Aorta (tissue), 5 donors: ENCODE results near the gene CANT1. TPM values are rescaled to one million over a fixed set of nuclear protein-coding genes. Genes with fewer than 3 reads are reported as not detected.

ENCODE experiments used
- ATAC-seq: fragments of 200-7000 bp; cut with Tn5 transposase; one replicate; pipeline ENCODE4 v1.9.1; 2022; ENCODE audit warnings: moderate library complexity; ENCODE audit not compliant: low FRiP score
- DNase-seq, 2 donors: peaks; one replicate each; pipeline ENCODE4 v3.0.0-alpha.2; 2020
- H3K27ac ChIP-seq, 2 donors: one replicate each; pipeline ENCODE4 v1.5.1; 2013; ENCODE audit warnings: low read length in 2 of 2, mild to moderate bottlenecking in 2 of 2, moderate library complexity in 2 of 2, control low read depth in 1 of 2, inconsistent platforms in 1 of 2, low read depth in 1 of 2
- H3K27me3 ChIP-seq, 2 donors: one replicate each; pipeline ENCODE4 v1.6.1; 2013; ENCODE audit warnings: control low read depth in 1 of 2, low read length in 1 of 2, mild to moderate bottlenecking in 1 of 2, moderate library complexity in 1 of 2; ENCODE audit not compliant: insufficient read depth in 2 of 2, control insufficient read depth in 1 of 2
- H3K36me3 ChIP-seq, 2 donors: one replicate each; pipeline ENCODE4 v1.6.1; 2013; ENCODE audit warnings: control low read depth in 1 of 2, low read length in 1 of 2, mild to moderate bottlenecking in 1 of 2; ENCODE audit not compliant: insufficient read depth in 2 of 2, control insufficient read depth in 1 of 2
- H3K4me1 ChIP-seq, 2 donors: one replicate each; pipeline ENCODE4 v1.6.1; 2013; ENCODE audit warnings: low read length in 2 of 2, control low read depth in 1 of 2, mild to moderate bottlenecking in 1 of 2, moderate library complexity in 1 of 2; ENCODE audit not compliant: insufficient read depth in 2 of 2, control insufficient read depth in 1 of 2
- H3K4me3 ChIP-seq, 2 donors: one replicate each; pipeline ENCODE4 v1.5.1; 2013; ENCODE audit warnings: low read length in 2 of 2, control low read depth in 1 of 2, mild to moderate bottlenecking in 1 of 2
- H3K9me3 ChIP-seq: one replicate; pipeline ENCODE4 v1.6.1; 2013; ENCODE audit warnings: mild to moderate bottlenecking, low read length; ENCODE audit not compliant: control insufficient read depth
- WGBS, 2 donors: extraction: QIAGEN DNeasy Blood & Tissue Kit; methylation state at CpG; one replicate each; pipeline ENCODE4 v1.1.7; 2013; 5-methylcytosine and 5-hydroxymethylcytosine counted together
- intact Hi-C, 2 donors: fragments of 100-400 bp; cut with DNase I; formaldehyde crosslinking; loops; one replicate each; pipeline versions ENCODE4 v1.14.2 to v1.15.0; 2022
- polyA plus RNA-seq, 2 donors: library from polyadenylated mRNA; stranded (reverse); fragments of 200-250 nt; gene quantifications; one replicate each; pipeline ENCODE4 v1.2.3, GENCODE V29; 2013
- total RNA-seq, 2 donors: library from RNA; stranded (reverse); fragmentation: NEBNext Ultra II Directional; extraction: Animal tissue kit (Norgen Biotek cat#: 25700); gene quantifications; one replicate each; pipeline ENCODE4 v1.2.1, GENCODE V29; 2021
- donor health status: healthy with polysubstance abuse.
- donor health status: Bipolar disorder and iron deficiency.
- donor health status: DM: no; HTN: no; CAD: no.
- donor health status: DM: no; HTN: no; CAD: no.
- donor health status: DM: yes; HTN: yes; CAD: no.

The CANT1 gene
- total and polyA plus RNA-seq, 4 donors, result 11.0 to 45.5 (median 26.0) TPM

DNA sequence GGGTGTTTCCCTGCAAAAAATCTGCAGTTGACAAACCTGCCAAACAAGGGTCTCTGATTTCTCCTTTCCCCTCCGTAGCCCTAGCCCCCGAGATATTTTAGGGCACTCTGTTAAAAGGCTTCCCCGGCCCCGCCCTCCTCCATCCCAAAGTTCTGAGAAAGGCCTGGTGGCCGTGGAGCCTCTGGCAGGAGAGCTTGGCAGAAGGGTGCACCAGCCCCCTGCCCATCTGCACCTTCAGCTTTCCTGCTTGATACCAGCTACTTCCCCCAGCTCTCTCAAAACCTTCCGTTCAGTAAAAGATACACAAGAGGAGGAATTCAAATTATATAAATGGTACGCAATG lies 711 bp upstream of the CANT1 start:
- DNase-seq (no peak), ATAC-seq (no peak)
- intact Hi-C loops, result loop anchor here (10.0 kb wide), 1 partner anchor 385 kb away; no protein-coding TSS in a partner anchor
- 57 to 61% methylated on average over 7 of the region's 7 CpGs for WGBS, 2 donors
- peak overlapping the region in 1 of 2 donors; percentile 46 for H3K27ac ChIP-seq
- no peaks in the 10 kb centered on the region for H3K9me3 ChIP-seq
- no peaks in the 10 kb centered on the region for H3K36me3 ChIP-seq
- H3K27me3 ChIP-seq, result no peaks in the 10 kb centered on the region
- peak overlapping the region in 1 of 2 donors; percentile 35 for H3K4me3 ChIP-seq
- peaks cover 0 to 4% of the 10 kb centered on the region in 2 donors for H3K4me1 ChIP-seq

DNA sequence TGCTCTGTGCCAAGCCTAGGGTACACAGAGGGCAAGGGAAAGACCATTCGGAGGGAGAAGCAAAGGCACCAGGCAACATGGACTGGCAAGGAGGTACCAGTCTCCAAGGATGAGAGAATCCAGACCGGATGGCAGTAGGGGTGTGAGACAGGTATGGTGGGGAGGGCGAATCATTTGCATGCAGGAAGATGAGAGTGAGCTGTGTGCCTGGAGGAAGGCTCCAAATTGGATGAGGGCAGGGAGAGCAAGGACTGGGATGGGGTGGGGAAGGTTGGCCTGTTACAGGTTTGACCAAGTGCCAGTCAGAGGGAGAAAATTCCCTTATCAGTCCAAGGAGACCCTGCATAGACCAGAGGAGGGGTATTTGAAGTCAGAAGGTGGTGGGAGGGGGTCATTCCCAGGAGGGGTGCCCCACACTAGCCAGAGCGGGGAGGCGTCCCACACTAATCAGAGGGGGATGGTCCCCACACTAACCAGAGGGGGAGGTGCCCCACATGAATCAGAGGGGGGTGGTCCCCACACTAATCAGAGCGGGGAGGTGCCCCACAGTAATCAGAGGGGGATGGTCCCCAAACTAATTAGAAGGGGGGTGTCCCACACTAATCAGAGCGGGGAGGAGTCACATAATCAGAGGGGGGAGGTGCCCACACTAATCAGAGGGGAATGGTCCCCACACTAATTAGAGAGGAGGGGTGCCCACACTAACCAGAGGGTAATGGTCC lies 737 bp downstream of the CANT1 start:
- ATAC-seq, result peak; percentile 21
- Histone ChIP-seq H3K4me1 (peaks cover 0 to 4% of the 10 kb centered on the region in 2 donors), H3K27me3 (no peaks in the 10 kb centered on the region), H3K9me3 (no peaks in the 10 kb centered on the region), H3K36me3 (no peaks in the 10 kb centered on the region), H3K27ac (peak overlapping the region in 1 of 2 donors; percentile 50), H3K4me3 (peak overlapping the region; percentile 76 to 98)
- DNase-seq, result peak in 1 of 2 donors; percentile 34
- 34% methylated on average over 7 of the region's 7 CpGs for WGBS, 2 donors
- intact Hi-C loops, result no loop called here

DNA sequence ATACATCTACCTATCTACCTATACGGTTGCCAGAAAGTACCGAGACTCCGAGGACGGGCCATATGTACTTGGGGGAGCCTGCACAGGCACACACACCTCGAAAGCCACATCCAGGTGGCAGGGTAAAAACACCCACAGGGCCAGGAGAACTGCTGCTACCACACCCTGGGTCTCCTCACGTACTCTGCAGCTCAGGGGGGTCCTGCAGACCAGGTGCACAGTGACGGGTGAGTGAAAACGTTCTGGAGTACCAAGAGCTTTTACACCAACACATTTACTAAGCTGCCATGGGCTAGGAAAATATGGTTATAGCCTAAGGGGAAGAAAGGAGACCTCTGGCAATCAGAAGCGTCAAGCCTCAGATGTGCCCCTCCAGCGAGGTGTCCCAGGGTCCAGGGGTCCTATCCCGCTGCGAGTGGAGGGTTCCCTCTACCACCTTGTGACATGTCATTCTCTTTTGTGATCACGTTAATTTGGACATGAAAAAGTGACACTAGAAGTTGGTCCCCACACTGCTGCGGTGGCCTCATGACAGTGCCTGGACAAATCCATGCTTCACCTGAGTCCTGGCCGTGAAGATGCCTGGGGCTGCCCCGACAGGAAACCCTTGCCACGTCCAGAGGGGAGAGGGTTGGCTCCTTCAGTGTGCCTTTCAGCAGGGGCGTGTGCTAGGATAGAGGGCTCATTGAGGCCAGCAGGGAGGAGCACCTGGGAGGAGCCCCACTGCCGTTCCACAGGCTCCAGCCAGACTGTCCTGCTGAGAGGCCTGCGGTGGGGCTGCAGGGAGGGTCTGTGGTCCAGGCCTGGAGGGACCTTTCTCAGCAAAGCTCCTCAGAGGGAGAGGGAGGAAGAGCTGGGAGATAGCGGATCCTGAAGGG lies 1.8 kb downstream of the CANT1 start:
- 83% methylated on average over 21 of the region's 21 CpGs for WGBS, 2 donors
- DNase-seq (peak in 1 of 2 donors; percentile 74), ATAC-seq (no peak)
- no peaks in the 10 kb centered on the region for H3K36me3 ChIP-seq
- H3K9me3 ChIP-seq, result no peaks in the 10 kb centered on the region
- no peak overlapping the region for H3K27ac ChIP-seq
- H3K4me1 ChIP-seq, result peaks cover 0 to 4% of the 10 kb centered on the region in 2 donors
- H3K4me3 ChIP-seq, result no peak overlapping the region
- H3K27me3 ChIP-seq, result no peaks in the 10 kb centered on the region
- intact Hi-C loops, result no loop called here

DNA sequence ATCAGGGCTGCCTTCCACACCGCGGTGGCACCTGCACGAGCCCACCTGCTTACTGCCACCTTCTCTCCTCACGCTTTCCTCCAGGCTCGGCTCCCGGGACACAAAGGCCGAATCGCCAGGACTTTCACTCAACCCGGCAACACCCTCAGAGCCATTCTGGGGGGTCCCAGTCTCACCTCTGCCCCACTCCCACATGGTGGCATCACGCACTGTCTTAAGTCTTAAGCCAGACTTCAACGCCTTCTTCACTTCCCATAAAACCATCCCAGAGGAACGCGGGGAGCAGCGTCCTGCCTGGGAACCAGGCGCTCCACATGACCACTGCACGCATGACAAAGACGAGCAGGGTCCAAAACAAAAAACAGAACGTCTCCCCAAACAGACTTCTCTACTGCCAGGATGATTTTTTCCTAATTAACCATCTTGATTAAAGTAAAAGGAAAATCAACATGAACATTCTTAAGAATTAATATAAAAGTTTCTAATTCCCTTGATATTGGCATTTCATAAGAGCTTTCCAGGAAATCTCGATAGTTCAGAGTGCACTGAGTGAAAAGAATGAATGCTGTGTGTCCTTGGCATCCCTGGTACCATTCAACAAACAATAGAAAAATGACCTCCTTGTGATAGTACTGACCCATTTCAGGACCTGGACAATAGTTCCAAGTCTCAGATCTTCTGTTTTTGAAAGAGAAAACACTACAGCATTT lies 2.6 kb downstream of the CANT1 start:
- H3K4me1 ChIP-seq, result peaks cover 0 to 4% of the 10 kb centered on the region in 2 donors
- DNase-seq (peak in 1 of 2 donors; percentile 39), ATAC-seq (no peak)
- no peak overlapping the region for H3K27ac ChIP-seq
- no peaks in the 10 kb centered on the region for H3K9me3 ChIP-seq
- H3K4me3 ChIP-seq, result no peak overlapping the region
- H3K27me3 ChIP-seq, result no peaks in the 10 kb centered on the region
- no peaks in the 10 kb centered on the region for H3K36me3 ChIP-seq
- WGBS, 2 donors, result 78 to 84% methylated on average over 19 of the region's 19 CpGs
- intact Hi-C loops, result no loop called here

DNA sequence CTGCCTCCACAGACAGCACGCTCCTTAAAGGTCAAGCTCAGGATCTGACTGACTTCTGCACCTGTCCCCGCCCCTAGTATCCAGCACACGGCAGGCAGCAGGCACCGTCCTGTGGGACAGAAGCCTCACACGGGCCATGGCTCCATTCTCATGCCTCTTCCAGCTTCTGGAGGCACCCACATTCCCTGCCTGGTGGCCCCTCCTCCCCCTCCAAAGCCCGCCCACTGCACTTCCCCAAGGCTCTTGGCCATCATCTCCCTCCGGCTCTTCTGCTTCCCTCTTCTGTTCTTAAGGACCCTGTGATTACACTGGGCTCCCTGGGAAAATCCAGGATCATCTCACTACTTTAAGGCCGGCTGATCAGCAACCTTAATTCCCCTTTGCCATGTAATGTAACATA lies 3.5 kb downstream of the CANT1 start:
- H3K36me3 ChIP-seq, result no peaks in the 10 kb centered on the region
- H3K27me3 ChIP-seq, result no peaks in the 10 kb centered on the region
- ATAC-seq (no peak), DNase-seq (peak in 1 of 2 donors; percentile 61)
- WGBS, 2 donors, result 85 to 89% methylated on average over 8 of the region's 8 CpGs
- intact Hi-C loops, result no loop called here
- H3K4me1 ChIP-seq, result peaks cover 0 to 4% of the 10 kb centered on the region in 2 donors
- no peak overlapping the region for H3K27ac ChIP-seq
- no peaks in the 10 kb centered on the region for H3K9me3 ChIP-seq
- no peak overlapping the region for H3K4me3 ChIP-seq

DNA sequence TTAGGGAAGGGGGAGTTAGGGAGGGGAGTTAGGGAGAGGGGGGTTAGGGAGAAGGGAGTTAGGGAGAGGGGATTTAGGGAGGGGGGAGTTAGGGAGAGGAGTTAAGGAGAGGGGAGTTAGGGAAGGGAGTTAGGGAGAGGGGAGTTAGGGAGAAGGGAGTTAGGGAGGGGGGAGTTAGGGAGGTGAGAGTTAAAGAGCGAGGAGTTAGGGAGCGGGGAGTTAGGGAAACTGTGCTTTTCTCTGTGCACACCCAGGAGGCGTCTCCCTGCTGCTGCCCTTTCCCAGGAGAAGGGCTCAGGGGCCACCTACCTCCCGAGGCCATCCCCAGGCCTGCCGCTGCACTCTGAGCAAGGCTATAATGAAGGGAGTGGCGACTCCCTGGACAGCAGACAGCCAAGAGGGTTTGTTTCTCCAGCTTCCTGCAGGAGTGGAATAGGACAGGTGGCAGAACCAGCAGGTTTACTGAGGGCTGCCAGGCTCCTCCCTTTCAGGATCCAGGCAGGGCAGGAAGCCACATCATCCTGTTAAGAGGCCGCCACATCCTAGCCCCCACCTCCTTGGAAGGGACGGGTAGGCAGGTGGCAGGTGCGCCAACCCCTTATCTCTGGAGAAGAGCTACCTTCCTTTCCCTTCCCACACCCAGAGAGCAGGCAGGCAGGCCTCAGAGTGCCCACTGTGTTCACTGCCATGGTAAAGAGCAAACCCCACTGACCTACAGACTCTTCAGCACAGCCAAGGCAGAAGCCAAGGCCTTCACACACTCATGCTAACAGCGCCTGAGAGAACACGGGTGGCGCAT lies 4.3 kb downstream of the CANT1 start:
- Histone ChIP-seq H3K9me3 (no peaks in the 10 kb centered on the region), H3K27ac (no peak overlapping the region), H3K27me3 (no peaks in the 10 kb centered on the region), H3K4me3 (no peak overlapping the region), H3K4me1 (peaks cover 0 to 4% of the 10 kb centered on the region in 2 donors), H3K36me3 (no peaks in the 10 kb centered on the region)
- WGBS, 2 donors, result 90 to 92% methylated on average over 12 of the region's 12 CpGs
- ATAC-seq (no peak), DNase-seq (peak; percentile 42 to 61)
- intact Hi-C loops, result no loop called here

DNA sequence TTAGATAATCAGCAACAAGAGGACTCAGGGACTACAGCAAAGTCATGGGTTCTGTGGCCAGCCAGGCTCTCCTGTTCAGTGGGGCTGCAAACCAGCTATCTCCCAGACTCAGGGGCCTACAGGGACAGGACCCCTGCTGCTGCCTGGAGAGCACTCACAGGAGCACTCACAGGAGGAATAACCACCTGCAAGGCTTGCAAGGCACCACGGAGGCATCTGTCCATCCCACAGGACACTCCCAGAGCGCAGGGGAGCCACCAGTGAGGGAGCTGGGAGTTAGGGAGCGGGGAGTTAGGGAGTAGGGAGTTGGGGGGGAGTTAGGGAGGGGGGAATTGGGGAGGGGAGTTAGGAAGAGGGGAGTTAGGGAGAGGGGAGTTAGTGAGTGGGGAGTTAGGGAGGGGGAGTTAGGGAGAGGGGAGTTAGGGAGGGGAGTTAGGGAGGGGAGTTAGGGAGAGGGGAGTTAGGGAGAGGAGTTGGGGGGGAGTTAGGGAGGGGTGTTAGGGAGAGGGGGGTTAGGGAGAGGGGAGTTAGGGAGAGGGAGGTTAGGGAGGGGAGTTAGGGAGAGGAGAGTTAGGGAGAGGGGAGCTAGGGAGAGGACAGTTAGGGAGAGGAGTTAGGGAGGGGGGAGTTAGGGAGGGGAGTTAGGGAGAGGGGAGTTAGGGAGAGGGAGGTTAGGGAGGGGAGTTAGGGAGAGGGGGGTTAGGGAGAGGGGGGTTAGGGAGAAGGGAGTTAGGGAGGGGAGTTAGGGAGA lies 5.7 kb downstream of the CANT1 start:
- H3K9me3 ChIP-seq, result no peaks in the 10 kb centered on the region
- H3K4me1 ChIP-seq, result peaks cover 0 to 4% of the 10 kb centered on the region in 2 donors
- no peaks in the 10 kb centered on the region for H3K27me3 ChIP-seq
- no peaks in the 10 kb centered on the region for H3K36me3 ChIP-seq
- H3K4me3 ChIP-seq, result no peak overlapping the region
- DNase-seq (peak in 1 of 2 donors; percentile 64), ATAC-seq (no peak)
- WGBS, 2 donors, result 77 to 78% methylated on average over 3 of the region's 3 CpGs
- no peak overlapping the region for H3K27ac ChIP-seq
- intact Hi-C loops, result no loop called here
